Panc1 (cell line): ENCODE measurements around the gene CCDC192.

Experiments used
- TCF7L2 ChIP-seq: IDR thresholded peaks from 2 replicates; pipeline ENCODE4 v1.6.1; 2011; ENCODE audit warnings: mild to moderate bottlenecking, low read depth, low read length, inconsistent platforms
- TF ChIP-seq, protein P1 (sequence below): fragments of 450-650 bp; IDR thresholded peaks from 2 replicates; pipeline ENCODE4 v1.5.1; 2017; ENCODE audit warnings: mild to moderate bottlenecking

DNA sequence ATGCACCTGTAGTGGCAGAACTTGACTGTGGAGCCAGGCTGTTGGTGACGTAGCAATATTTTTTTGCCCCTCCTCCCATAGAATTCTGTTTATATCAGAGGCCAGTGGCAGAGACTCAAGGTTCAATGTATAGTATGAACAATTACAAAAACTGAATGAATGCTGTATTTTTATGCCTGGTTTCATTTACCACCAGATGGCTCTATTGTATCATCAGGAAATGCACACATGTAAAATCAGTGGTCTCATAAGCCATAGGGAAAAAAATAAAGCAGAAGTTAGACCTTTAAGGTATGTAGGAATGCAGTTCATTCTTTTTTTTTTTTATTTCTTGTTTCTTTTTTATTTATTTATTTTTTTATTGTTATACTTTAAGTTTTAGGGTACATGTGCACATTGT lies 43.6 kb downstream of the CCDC192 start:
- TF ChIP-seq, protein P1, sequence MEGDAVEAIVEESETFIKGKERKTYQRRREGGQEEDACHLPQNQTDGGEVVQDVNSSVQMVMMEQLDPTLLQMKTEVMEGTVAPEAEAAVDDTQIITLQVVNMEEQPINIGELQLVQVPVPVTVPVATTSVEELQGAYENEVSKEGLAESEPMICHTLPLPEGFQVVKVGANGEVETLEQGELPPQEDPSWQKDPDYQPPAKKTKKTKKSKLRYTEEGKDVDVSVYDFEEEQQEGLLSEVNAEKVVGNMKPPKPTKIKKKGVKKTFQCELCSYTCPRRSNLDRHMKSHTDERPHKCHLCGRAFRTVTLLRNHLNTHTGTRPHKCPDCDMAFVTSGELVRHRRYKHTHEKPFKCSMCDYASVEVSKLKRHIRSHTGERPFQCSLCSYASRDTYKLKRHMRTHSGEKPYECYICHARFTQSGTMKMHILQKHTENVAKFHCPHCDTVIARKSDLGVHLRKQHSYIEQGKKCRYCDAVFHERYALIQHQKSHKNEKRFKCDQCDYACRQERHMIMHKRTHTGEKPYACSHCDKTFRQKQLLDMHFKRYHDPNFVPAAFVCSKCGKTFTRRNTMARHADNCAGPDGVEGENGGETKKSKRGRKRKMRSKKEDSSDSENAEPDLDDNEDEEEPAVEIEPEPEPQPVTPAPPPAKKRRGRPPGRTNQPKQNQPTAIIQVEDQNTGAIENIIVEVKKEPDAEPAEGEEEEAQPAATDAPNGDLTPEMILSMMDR, result peak; percentile 37
- no peak for TF ChIP-seq TCF7L2
